ENCODE measurements around the gene LSR.
"Not testable (repeated sequence)": the region's sequence is repeated elsewhere in the genome, so short reads cannot be mapped to it uniquely, and the experiment has no call there.

Gene LSR

DNA sequence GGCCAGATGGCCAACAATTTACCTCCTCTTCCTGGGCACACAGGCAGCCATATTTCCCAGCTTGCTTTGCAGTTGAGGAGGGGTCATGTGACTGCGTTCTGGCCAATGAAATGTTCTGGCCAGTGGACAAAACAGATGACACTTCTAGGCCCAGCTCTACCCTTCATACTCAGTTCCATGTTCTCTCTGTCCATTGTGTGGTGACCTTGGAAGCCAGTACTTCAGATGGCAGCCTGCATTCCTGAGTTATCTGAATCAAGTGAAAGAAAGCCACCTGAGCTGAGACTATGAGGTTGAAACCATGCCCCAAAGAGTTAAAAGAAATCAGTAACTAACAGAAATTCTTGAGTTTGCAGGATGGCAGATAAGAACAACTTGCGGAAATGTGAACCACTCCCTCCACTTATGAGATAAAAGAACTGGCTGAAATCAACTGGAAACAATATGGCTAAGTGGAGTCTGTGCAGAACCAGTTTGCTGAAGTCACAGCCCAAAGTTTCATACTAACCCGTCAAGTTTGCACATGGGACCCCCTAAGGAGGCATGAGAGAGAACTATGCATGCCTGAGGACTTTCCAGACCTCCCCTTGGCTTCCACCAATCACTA lies 28.4 kb upstream of the LSR start:
- no peak for DNase-seq

DNA sequence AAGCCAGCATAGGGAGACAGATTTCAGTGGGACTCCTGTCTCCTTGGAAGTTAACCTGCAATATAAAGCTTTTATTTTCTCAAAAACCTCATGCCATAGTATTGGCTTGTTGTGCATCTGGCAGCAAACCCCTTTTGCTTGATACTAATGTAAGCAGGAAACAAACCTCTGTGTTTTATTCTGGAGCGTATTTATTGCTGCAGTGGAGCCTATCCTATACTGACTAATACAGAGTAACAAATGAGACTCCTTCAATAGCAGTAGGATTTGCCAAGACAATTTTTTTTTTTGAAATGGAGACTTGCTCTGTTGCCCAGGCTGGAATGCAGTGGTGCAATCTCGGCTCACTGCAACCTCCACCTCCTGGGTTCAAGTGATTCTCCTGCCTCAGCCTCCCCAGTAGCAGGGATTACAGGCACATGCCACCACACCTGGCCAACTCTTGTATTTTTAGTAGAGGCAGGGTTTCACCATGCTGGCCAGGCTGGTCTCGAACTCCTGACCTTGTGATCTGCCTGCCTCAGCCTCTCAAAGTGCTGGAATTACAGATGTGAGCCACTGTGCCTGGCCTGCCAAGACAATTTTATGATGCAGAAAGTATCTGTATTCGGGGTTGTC lies 27.7 kb upstream of the LSR start:
- DNase-seq, result not testable (repeated sequence)

DNA sequence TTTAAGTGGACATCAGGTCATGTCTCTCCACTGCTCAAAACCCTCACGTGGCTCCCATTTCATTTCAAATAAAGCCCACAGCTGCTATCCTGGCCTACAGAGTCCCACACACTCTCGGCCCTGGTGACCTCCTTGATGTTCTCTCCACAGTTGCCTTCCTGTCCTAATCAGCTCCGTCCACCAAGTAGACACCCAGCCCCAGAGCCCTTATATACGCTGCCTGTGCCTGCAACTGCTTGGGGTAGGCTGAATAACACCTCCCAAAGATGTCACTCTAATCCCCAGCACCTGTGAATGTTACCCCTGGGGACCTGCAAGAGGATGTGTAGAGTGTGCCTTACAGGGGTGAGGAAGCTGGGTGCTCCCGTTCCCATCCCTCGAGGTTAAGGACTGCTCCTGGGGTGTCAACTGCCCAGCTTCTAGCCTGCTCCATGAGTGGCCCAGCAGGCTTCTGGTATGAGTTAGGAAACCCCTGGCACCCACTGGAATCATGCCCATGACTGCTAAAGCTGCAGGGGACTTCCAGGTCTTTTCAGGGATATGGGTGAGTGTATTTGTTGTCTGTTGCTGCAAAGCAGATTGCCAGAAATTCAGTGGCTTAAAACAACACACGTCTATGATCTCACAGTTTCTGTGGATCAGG lies 26.3 kb upstream of the LSR start:
- DNase-seq, result no peak

DNA sequence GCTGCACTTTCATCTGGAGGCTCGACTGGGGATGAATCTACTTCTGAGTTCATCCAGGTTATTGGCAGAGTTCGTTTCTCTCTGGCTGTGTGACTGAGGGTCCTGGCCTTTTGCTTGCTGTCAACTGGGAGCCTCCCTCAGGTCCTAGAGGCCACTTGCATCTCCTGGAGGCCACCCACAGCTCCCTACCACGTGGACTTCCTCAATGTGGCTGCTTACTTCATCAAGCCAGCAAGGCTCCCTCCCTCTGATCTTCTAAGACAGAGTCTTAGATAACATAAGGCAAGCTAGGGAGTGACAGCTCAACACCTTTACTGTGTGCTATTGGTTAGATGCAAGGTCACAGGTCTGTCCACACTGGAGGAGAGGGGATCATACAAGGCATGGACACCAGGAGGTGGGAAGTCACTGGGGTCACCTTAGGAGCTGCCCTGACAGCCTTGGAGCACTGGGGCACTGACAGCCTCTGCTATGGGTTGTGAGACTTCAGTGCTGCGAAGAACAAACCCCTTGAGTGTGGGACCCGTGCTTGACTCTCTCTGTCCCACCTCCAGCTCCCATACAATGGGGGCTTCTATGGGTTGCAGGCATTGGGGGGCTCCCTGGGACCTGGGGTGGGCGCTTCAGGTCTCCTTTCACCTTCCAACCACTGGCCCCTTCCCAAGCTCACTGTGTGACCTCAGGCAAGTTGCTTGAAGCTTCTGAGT lies 25.6 kb upstream of the LSR start:
- DNase-seq, result no peak

DNA sequence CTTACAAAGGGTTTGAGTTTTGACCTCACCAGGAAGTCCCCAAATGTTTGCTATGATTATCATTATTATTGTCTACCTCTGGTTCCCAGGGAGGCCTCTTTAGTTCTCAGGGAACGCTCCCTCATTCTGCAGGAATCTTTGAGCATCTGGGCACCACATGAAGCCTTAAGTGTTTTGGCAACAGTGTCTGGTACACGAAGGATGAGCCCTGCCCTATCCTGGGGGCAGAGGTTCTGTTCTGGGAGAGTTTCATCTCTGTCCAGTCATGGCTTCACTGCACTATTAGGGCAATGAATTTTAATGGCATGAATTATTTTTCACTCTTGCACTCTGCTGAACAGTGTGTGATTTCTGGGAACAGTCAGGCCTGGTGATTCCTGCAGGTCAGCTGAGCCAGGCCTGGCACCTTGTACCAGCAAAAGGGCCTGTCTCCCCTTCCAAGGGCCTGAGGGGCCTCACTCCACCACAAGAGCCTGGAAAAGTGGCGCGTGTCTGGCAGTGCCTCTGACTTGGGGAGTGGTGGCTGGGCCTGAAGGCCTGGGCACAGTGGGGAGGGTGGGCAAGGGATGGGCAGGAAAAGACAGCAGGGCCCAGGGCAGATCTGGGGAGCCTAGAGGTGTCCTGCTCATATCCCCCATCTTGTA lies 24.8 kb upstream of the LSR start:
- no peak for DNase-seq

DNA sequence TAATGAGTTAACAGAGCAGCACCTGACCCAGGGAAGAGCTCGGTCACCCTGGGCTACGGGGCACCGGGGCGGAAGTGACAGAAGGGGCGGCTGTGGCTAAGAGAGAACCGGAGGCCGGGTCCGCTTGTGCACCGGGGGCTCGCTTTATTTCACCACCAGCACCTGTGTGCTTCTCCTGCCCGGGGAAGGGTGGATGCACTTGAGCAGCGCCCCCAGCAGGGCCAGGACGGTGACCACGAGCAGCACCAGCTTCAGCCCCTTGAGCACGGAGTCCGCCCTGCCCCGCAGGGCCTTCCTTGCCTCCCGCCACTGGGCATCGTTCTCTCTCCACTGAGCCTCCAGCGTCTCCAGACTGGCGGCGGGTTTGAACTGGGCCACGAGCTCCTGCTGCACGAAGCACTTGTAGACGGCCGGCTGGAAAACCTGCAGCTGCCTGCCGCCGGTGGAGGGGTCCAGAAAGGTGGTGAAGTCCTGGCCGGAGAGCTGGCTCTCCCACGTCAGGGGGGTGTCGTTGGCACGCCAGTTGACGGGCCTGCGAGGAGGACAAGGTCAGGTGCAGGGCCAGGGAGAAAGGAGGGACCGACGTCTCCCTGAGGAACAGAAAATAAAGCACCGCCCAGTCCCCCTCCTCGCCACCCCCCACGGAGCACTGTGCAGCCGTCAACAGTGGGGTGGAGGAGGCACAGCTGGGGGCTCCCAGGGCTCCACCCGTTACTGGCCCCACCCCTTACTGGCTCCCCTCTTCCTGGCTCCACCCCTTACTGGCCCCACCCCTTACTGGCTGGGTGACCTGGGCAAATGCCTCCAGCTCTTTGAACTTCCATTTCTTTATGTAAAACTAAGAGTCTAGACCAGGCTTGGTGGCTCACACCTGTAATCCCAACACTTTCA lies 23.9 kb upstream of the LSR start:
- DNase-seq, result no peak

DNA sequence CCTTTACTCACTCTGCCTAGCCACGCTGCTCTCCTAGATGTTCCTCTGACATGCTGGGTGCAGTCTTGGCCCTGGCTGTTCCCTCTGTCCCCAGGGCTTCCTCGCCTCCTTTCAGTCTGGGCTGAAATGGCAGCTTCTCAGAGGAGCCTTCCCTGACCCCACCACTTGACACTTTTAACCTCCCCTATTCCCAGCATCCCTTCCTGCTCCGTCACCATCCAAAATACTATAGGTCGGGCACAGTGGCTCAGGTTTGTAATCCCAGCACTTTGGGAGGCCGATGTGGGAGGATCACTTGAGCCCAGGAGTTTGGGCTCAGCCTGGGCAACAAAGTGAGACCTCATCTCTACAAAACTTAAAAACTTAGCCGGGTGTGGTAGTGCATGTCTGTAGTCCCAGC lies 22.9 kb upstream of the LSR start:
- DNase-seq, result no peak

DNA sequence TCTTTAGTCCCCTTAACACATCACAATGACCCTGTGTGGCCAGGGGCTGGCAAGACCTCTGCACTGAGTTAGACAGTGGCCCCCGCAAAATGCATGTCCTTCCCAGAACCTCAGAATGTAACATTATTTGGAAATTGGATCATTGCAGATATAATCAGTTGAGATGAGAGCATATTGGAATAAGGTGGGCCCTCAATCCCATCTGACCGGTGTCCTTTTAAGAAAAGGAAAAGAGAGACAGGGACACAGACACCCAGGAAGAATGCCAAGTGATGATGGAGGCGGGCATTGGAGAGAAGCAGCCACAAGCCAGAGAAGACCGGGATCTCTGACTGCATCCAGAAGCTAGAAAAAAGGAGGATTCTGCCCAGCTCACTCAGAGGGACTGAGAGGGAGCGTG lies 22.1 kb upstream of the LSR start:
- DNase-seq, result no peak

DNA sequence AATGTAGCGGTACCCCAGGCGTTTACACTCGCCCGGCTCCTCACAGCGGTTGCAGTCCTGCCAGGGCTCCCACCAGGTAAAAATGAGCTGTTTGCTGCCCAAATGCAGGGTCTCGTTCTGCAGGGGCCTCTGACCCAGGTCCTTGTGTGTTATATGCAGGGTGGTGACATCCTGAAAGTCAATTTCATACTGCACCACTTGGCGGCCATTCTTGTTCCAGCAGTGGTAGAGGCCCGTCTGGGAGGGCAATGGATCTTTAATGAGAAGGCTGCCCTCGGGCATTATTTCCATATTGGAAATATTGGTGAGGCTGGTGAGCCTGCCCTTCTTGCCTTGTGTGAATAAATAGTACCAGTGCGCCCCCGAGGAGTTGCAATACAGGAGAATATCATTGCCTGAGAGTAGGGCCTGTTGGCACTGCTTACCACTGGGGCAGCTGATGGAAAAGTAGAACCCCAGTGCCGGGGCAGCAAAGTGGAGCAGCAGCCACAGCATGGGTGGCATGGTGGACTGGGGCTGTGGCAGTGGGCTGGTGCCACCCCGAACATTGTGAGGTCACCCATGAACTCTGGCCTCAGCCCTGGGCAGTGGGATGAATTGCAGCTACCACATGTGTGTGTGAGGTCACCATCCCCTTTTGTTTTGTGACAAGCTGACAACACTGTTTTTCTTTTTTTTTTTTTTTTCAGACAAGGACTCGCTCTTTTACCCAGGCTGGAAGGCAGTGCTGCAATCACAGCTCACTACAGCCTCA lies 20.4 kb upstream of the LSR start, which contains the start of gene FAM187B:
Gene FAM187B, minus strand, starts transcription at position 563 of the 754 bp plus-strand sequence. Its CDS starts 59 bp downstream, at position 504.
- no peak for DNase-seq

DNA sequence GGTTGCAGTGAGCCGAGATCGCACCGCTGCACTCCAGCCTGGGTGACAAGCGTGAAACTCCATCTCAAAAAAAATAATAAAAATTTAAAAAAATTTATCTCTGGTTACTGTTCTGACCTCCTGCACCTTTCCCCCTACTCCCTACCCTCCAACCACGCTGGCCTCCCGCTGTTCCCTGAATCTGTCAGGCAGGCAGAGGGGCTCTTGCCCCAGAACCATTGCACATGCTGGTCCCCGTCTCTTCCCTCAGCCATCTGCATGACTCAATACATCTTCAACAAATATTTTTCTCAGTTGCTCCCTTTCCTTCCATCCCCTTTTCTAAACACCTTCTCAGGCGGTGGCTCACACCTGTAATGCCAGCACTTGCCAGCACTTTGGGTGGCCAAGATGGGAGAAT lies 19.2 kb upstream of the LSR start:
- no peak for DNase-seq

DNA sequence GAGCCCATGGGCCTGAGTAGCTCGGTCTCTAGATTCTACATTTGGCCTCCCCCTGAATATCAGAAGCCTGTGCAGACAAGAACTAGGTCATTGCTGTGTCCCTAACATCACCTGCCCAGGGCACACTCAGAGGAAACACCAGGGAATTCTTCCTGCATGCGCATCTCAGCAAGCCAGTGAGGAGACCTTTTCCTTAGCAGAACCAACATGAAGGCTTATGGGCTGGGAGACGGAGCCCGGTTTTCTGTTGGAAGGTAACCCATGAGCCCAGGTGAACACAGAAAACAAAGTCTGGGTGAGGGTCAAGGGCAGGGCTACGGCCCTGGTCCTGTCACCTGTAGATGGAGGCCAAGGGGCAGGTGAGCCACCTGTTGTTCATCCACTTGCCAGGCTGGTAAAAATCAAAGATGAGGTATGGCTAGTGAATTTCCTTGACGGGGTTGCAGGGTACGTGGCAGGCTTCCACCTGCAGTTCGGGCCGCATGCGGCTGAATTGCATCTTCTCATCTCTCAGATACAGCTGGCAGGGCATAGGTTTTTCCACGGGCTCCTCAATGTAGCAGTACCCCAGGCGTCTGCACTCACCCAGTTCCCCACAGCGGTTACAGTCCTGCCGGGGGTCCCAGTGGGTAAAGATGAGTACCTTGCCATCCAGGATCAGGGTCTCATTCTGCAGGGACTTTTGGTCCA lies 16.7 kb upstream of the LSR start:
- no peak for DNase-seq

DNA sequence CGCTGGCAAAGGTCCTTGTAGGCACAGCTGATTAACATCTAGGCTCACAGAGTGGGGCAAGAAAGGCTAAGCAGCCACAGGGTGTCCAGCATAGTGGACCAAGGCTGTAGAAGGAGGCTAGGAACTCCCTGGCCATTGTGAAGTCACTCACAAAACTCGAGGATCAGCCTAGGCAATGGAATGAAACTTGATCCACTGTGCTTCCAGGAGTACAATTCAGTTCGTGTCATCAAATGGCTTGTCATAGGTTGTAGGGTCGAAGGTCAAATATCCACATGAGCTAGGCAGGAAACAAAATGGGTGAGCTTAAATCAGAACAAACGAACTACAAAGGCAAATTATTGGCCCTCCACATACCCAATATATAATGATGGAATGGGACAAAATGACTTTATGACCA lies 15.9 kb upstream of the LSR start:
- DNase-seq, result no peak

DNA sequence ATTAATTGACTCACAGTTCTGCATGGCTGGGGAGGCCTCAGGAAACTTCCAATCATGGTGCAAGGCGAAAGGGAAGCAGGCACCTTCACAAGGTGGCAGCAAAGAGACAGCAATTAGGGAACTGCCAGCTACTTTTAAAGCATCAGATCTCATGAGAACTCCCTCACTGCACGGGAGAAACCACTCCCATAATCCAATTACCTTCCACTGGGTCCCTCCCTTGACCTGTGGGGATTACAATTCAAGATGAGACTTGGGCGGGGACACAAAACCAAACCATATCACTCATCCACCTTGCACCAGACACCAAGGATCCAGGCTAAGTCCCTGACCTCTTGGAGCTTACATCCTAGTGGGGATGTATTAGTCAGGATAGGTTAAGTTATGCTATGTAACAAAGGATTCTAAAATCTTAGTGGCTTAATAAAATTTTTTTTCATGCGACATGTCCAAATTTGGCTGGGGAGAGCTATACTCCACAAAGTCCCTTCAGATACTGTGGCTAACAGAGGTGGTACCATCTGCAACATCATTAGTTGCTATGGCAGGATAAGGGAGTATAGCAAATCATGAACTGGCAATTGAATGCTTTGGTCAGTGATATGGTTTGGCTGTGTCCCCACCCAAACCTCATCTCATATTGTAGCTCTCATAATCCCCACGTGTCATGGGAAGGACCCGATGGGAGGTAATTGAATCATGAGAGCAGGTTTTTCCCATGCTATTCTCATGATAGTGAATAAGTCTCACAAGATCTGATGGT lies 12.0 kb upstream of the LSR start:
- DNase-seq, result no peak

DNA sequence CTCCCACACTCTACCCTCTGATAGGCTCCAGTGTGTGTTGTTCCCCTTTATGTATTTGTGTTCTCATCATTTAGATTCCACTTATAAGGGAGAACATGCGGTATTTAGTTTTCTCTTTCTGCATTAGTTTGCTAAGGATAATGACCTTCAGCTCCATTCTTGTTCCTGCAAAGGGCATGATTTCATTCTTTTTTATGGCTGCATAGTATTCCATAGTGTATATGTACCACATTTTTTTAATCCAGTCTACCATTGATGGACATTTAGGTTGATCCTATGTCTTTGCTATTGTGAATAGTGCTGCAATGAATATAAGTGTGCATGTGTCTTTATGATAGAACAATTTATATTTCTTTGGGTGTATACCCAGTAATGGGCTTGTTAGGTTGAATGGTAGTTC lies 9.2 kb upstream of the LSR start:
- DNase-seq, result not testable (repeated sequence)

DNA sequence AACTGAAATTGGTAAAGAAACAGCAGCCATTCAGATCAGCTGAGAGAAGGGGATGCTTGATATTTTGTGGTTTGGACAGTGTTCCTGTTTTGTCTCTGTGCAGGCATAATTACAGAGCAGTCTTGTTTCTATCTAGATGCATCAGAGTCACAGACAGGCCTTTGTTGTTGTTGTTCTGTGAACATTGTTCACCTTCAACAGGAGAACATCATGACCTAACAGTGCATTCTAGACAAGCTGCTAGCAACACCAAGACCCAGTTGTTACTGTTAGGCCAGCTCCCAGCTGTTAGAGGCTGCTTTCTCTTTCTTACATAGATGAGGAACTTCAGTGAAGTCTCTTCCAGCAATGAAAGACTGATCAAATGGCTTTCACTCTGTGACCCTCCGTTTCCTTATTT lies 8.5 kb upstream of the LSR start:
- no peak for DNase-seq

DNA sequence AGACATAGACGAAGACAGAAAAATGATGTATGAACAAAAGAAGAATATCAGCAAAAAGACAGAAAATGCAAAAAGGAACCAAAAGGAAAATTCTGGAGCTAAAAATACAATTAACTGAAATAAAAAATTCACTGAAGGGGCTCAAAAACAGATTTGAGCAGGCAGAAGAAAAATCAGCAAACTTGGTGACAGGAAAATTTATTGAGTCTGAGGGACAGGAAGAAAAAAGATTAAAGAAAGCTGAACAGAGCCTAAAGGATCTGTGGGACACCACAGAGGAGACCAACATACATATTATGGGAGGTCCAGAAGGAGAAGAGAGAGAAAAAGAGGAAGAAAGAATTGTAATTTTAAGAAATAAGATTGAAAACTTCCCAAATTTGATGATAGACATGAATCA lies 7.4 kb upstream of the LSR start:
- DNase-seq, result no peak

DNA sequence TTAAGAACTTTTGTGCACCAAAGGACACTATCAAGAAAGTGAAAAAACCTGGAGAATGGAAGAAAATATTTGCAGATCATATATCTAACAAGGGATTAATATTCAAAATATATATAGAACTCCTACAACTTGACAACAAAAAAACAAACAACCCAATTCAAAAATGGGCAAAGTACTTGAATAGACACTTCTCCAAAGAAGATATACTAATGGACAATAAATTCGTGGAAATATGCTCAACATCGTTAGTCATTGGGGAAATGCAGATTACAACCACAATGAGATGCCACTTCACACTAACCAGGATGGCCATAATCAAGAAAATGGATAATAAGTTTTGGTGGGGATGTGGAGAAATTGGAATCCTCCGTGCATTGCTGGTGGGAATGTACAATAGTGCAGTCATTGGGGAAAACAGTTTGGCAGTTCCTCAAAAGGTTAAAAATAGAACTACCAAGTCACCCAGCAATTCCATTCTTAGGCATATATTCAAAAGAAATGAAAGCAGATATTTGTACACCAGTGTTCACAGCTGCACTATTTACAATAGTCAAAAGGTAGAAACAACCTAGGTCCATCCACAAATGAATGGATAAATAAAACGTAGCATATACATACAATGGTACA lies 2.2 kb upstream of the LSR start:
- DNase-seq, result no peak

DNA sequence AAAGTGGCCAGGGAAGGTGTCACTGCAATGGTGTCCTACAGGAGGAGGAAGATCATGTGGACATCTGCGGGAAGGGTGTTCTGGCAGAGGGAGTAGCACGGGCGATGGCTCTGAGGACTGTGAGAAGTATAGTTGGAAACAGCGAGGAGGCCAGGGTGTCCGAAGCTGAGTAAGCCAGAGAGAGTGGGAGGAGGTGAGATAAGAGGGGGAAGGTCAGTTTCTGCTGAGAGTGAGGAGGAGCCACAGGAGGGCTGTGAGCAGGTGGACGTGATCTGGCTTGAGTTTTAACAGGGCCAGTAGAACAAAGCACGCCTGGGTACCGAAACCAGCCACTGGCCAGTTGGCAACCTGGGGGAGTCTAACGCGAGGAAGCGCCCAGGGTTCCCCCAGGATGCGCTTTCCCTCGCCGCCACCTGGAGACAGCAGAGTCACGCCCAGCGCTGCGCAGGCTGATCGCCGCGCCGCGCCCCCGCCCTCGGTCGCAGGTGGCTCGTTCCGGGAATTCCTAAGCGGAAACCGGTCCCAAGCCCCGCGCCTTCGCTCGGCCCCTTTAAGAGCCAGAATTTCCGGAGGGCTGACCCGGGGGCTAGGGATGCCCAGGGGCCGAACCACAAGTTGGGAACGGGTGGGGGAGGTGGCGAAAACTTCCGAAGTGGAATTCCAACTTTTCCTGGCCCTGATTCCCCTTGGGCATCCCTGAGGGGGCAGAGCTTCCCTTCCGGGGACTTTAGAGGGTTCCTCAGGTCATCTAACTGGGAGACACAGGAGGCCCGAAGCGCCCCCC lies 1.1 kb upstream of the LSR start:
- DNase-seq, result peak; percentile 64

All from stimulated activated CD4-positive, alpha-beta T cell treated with anti-CD3 and anti-CD28 coated beads, Interleukin-4, amount 100 ng/mL, for 1 hour (primary cell).